Measurements from ENCODE around the gene F2RL3.
"Not testable (repeated sequence)": the region's sequence is repeated elsewhere in the genome, so short reads cannot be mapped to it uniquely, and the experiment has no call there.

Gene F2RL3

DNA sequence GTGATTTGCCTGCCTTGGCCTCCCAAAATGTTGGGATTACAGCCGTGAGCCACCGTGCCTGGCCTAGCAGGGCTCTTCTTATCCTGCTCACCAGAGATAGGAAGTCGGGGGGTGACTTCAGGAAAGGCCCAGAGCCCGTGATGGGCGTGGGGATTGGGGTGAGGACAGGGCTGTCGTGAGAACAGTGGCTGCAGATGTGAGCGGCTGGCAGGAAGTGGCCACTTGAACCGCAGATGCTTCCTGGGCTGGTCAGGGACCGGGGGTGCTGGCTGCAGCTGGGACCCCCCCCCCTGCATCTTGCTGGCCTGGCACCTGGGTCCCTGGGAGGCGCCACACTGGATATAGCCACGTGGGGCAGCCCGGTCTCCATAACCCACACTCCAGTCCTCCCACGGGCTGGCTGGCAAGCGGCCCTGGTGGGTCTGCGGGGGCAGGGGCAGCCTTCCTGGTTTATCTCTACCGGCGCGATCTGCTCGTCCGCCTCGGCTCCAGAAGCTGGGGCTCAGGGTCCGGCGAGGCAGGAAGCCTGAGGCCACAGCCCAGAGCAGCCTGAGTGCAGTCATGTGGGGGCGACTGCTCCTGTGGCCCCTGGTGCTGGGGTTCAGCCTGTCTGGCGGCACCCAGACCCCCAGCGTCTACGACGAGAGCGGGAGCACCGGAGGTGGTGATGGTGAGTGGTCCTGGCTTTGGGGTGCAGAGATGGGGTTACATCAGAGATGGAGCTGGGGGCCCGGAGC is at the start of gene F2RL3:
F2RL3 (plus strand) TSS at position 371 of the 737 bp plus-strand sequence; CDS start at position 562, 191 bp downstream.
- DNase-seq = no peak

DNA sequence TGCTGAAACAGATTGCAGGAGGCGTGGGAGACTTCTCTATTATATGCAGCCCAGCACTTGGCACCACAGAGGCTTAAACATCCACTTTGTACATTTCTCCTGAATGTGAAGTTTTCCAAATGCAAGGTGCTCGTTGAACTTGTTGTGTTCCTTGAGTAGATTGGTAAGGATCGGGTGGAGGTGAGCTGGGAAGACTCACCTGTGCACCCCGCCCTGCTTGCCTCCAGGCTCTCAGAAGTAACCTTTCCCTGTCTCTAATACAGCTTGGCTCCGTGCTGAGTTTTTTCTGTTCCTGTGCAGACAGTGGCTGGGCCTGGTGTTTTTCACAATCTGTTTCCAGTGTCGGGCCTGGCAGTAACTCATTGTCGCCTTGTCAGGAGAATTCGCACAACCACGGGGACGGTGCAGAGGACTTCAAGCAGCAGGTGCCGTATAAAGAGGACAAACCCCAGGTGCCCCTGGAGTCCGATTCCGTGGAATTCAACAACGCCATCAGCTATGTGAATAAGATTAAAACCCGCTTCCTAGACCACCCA is 47.3 kb upstream of the F2RL3 start:
- DNase-seq = no peak

DNA sequence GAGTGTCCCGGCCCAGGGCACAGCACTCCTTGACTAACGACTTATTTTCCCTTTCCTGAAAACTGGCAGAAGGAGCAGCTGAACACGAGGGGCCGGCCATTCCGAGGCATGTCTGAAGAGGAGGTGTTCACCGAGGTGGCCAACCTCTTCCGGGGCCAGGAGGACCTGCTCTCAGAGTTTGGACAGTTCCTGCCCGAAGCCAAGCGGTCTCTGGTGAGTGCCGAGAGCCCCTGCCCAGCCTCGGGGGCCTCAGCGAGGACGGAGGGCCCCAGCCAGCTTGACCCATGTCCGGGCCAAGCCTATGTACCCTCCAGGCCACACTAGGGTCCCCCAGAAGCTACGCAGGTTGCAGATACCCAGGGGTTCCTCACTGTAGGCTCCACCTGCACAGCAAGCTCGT is 41.9 kb upstream of the F2RL3 start:
- DNase-seq = no peak

GRCh38 chr19:16847430-16847829 is 41.4 kb upstream of the F2RL3 start:
- DNase-seq = no peak

GRCh38 chr19:16849168-16849567 is 39.6 kb upstream of the F2RL3 start:
- DNase-seq = no peak

DNA sequence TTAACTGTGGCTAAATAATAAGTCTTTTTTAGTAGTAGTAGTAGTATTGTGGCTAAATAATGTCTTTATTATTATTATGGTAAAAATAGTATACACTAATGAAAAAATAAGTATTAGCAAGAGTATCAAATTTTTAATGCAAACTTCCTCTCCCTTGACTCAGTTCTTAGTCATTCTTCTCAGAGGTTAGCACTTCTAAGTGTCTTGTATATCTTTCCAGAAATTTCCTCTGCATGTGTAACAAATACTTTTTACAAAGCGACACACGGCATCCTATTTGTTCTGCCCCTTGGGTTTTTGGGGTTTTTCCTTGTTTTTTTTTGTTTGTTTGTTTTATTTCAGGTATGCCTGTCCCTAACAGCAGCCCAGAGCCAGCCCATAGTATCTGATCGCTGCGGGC is 38.7 kb upstream of the F2RL3 start:
- no peak for DNase-seq

DNA sequence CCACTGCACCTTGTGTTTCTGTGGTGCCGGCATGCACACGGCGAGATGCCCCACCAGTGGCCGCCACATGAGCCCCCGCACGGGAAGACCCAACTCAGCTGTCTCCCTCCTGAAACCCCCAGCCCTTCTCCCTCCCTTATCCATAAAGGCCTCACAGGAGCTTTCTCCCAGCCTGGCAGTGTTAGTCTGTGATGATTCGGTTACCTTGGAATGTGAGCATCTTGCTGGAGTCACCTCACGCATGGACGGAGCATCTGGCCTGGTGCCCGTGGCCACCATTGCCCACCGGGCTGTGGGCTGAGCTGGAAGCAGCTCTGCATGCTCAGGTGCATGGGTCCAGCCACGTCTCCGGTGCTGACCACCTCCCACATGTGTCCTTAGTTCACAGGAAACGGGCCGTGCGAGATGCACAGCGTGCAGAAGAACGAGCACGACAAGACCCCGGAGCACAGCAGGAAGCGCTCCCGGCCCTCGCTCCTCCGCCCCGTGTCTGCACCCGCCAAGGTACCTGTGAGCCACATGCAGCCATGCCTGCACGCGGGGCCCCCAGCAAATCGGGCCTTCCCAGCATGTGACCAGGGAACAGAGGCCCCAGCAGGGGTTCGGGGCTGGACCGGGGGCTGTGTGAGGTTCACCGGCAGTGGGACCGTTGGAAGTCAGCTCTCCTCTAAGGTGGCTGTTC is 37.6 kb upstream of the F2RL3 start:
- DNase-seq = no peak

DNA sequence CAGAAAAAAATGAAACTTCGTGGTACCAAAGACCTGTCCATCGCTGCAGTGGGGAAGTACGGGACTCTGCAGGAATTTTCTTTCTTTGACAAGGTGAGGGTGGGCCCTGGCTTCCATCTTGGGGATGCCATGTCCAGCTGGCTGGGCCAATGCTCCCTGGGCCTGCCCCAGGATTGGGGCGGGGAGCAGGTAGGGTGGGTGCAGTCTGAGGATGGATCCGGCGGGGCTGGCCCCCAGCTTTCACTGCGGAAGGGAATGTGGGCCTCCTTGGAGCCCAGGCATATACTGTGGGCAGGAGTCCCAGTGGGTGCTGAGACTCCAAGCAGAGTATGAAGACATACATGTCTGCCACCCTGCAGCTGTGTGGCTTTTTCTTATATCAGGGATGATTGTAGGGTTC is 35.7 kb upstream of the F2RL3 start:
- DNase-seq = no peak

DNA sequence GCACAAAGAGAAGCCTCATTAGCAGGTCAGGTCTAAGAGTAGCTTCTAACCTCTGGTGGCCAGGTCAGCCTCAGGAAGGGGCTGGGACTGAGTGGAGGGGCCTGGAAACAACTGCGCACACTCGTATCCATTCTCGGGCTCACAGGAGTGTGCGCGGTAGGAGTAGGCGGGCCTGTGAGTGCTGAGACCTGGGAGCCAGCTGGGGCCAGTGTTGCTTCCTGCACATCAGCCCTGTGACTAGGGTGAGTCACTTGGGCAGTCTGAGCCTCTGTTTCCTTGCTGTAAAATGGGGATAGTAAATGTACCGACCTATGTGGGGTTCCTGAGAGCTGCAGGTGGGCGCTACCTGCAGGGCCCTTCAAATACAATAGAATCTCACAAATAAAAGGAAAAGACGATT is 32.7 kb upstream of the F2RL3 start:
- no peak for DNase-seq

GRCh38 chr19:16859626-16860025 is 29.2 kb upstream of the F2RL3 start:
- DNase-seq = no peak

DNA sequence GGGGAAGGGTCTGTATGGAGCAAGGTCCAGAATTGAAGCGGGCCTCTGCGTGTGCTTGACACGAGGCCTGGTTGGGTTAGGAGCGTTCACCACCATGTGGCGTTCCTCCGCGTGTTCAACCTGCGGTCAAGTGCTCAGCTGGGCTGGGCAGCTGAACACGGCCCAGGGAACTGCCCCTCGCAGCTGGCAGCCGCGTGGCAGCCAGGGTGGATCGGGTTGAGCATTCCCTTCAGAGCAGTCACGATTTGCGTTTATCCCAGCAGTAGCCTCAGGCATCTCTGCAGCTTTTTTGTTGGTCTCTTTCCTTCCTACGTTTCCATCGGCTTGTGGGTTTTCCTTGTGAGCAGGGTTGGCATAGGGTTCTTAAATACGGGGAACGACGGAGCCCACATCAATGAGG is 28.7 kb upstream of the F2RL3 start:
- DNase-seq = no peak

- DNase-seq = no peak
Observed at GRCh38 chr19:16861011-16861410, 27.8 kb upstream of the F2RL3 start.

DNA sequence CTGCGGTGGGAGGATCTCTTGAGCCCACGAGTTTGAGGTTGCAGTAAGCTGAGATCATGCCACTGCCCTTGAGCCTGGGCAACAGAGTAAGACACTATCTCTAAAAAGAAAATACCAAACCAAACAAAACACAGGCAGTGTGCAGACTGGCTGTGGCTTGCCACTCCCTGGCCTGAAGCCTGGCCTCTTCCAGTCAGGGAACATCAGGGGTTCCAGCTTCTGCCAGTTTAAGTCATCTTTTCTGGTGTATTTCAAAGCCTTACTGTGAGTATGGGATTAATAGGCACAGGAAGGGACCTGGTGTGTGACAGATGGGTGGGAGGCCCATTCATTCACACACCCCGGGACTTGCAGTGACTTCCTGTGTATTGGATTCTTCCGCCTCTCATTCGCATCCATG is 27.0 kb upstream of the F2RL3 start:
- no peak for DNase-seq

DNA sequence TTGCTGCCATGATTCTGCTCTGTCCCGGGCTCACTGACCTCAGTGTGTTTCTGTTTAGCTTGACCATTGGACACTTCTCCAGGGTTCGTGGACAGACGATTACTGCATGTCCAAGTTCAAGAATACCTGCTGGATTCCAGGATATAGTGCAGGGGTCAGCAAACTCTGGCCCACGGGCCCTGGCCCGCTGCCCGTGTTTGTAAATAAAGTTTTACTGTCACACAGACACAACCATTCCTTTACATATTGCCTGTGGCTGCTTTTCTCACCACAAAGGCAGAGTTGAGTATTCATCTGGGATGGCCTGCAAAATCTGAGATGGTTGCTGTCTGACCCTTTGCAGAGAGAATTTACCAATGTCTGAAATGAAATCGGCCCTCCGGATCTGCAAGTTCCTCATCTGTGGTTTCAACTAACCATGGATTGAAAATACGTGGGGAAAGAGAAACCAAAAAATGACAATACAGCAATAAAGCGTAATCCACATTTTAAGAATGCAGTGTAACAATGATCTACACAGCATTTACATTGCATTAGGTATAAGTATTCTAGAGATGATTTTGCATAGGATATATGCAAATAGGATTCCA is 25.9 kb upstream of the F2RL3 start:
- no peak for DNase-seq

- no peak for DNase-seq
Observed at GRCh38 chr19:16867211-16867610, 21.6 kb upstream of the F2RL3 start.

DNA sequence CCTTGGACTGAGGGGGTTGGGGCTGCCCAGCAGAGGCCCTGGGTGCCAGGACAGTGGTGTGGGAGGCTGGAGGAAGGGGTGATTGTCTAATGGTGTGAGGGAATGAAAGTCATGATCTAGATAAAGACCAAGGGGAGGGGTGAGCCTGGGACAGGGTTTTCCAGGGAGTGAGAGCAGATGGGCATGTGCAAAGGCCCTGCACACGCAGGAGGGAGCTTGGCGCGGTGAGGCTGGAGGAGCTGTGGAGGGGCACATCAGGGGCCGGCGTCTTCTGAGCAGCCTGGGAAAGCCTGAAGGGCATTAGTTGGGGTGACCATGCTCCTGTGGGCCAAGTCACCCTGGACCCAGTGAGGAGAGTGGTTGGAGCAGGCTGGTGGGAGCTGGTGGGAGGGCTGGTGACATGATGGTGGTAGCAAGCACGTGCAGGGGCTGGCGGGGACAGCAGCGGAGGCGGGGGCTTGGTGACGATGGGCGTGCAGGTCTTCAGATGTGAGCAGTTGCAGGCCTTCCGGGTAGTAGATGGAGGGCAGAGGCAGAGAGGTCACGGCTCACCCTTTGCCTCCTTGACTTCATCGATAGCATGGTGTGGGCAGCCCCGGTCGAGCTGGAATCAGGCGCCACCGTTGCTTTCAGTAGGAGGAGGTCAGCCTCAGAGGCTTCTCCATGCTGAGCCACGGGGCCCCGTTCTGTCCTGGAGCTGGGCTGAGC is 20.2 kb upstream of the F2RL3 start:
- DNase-seq = no peak

GRCh38 chr19:16869331-16869972 is 19.3 kb upstream of the F2RL3 start:
- no peak for DNase-seq

DNA sequence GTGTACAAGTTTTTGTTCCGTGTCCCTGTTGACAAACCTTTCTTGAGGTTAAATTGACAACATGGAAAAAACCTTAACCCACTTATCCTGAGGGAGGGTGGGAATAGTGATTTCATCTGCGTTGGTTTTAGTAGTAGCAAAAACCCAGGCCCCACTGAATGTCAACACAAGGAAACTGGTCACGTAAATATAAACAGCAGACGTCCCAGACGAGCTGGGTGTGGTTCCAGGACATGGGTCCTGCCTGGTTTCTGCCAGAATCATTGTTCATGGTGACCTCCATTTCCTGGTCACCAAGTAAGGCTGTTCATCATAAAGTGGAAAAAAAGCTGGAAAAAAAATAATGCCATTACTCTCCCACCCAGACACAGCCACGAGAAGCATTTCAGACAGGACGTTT is 16.9 kb upstream of the F2RL3 start:
- no peak for DNase-seq

- DNase-seq = no peak
Observed at GRCh38 chr19:16872728-16873127, 16.1 kb upstream of the F2RL3 start.

DNA sequence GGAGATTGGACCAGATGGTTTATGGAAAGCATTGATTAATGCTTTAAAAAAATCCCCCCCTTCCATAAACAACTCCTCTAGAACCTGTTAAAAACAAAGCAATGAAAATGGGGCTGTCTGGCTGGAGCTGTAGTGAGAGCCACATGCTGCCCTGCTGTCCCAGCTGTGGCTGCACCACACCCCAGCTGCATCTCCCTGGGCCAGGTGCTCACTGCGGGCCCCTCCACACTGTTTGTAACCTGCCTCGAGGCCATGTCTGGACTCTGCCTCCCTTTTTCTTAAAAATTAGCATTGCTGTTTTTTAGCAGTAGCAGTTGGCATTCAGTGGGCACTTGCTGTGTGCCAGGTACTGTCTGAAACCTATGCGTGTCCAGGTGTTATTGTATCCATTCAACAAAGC is 15.2 kb upstream of the F2RL3 start:
- no peak for DNase-seq

GRCh38 chr19:16874250-16874977 is 14.4 kb upstream of the F2RL3 start:
- DNase-seq = no peak

- not testable (repeated sequence) for DNase-seq
Observed at GRCh38 chr19:16874978-16875299, 13.9 kb upstream of the F2RL3 start.
